Natural killer cell (primary cell): Measurements from ENCODE around the gene WDR12. TPM values are rescaled to one million over a fixed set of nuclear protein-coding genes. Genes with fewer than 3 reads are reported as not detected.
A peak's percentile ranks its signal among the peaks of the same experiment; 100 is the strongest.
"Not testable (repeated sequence)": the region's sequence is repeated elsewhere in the genome, so short reads cannot be mapped to it uniquely, and the experiment has no call there.

Experiments
- ATAC-seq, 3 donors: fragments of 150-1000 bp in 2 of 3; fragments of 200-7000 bp in 1 of 3; cut with Tn5 transposase; 1 replicate in 1 of 3; 2 replicates in 2 of 3; pipeline ENCODE4 v1.10.0; 2021; ENCODE audit warnings: mild to moderate bottlenecking in 2 of 3, moderate library complexity in 2 of 3
- DNase-seq, 2 donors: peaks; one replicate each; pipeline versions ENCODE4 v3.0.0 to v3.0.0-alpha.2; 2013 to 2021; ENCODE audit warnings: mixed read lengths in 1 of 2
- H3K27ac ChIP-seq: one replicate; pipeline ENCODE4 v1.5.1; 2013; ENCODE audit warnings: mild to moderate bottlenecking, low read length
- H3K27me3 ChIP-seq: one replicate; pipeline ENCODE4 v1.6.1; 2013; ENCODE audit warnings: low read length; ENCODE audit not compliant: control insufficient read depth, insufficient read depth
- H3K36me3 ChIP-seq: one replicate; pipeline ENCODE4 v1.6.1; 2013; ENCODE audit warnings: low read length; ENCODE audit not compliant: control insufficient read depth, insufficient read depth
- H3K4me1 ChIP-seq: one replicate; pipeline ENCODE4 v1.6.1; 2013; ENCODE audit warnings: low read length; ENCODE audit not compliant: control insufficient read depth, insufficient read depth
- H3K4me3 ChIP-seq: one replicate; pipeline ENCODE4 v1.5.1; 2013; ENCODE audit warnings: low read length
- H3K9me3 ChIP-seq: one replicate; pipeline ENCODE4 v1.6.1; 2013; ENCODE audit warnings: low read length; ENCODE audit not compliant: control insufficient read depth, insufficient read depth
- H3K27ac Mint-ChIP-seq, 2 donors: one replicate each; pipeline ENCODE4 v1.8.0; 2022; ENCODE audit warnings: mild to moderate bottlenecking in 2 of 2, mixed read lengths in 2 of 2, moderate library complexity in 1 of 2
- H3K27me3 Mint-ChIP-seq, 2 donors: one replicate each; pipeline ENCODE4 v1.8.0; 2022; ENCODE audit warnings: low read depth in 2 of 2, mixed read lengths in 2 of 2
- H3K36me3 Mint-ChIP-seq: one replicate; pipeline ENCODE4 v1.8.0; 2022; ENCODE audit warnings: mixed read lengths
- H3K4me1 Mint-ChIP-seq, 2 donors: one replicate each; pipeline ENCODE4 v1.8.0; 2022; ENCODE audit warnings: mixed read lengths in 2 of 2
- H3K4me3 Mint-ChIP-seq: one replicate; pipeline ENCODE4 v1.8.0; 2022; ENCODE audit warnings: mild to moderate bottlenecking, moderate library complexity, mixed read lengths
- H3K9me3 Mint-ChIP-seq, 2 donors: one replicate each; pipeline ENCODE4 v1.8.0; 2022; ENCODE audit warnings: mixed read lengths in 2 of 2
- WGBS: methylation state at CpG from one replicate; pipeline ENCODE4 v1.1.7; 2013; ENCODE audit warnings: missing lambda C conversion rate; ENCODE audit not compliant: insufficient coverage; 5-methylcytosine and 5-hydroxymethylcytosine counted together
- intact Hi-C: fragments of 100-400 bp; cut with micrococcal nuclease; formaldehyde crosslinking; loops from one replicate; pipeline ENCODE4 v1.14.2; 2022
- total RNA-seq, 4 donors: library from RNA; stranded (reverse); fragments of 120-200 nt in 1 of 4; gene quantifications; one replicate each; pipeline versions ENCODE4 v1.2.3 to v1.2.4, GENCODE V29; 2013 to 2022
- TF ChIP-seq, protein P1 (sequence below): fragments of 200-600 bp; IDR thresholded peaks from one replicate; pipeline ENCODE4 v1.8.0; 2022; ENCODE audit warnings: antibody characterized with exemption

The WDR12 gene
- total RNA-seq, 3 donors from 2014 or later (not counting 1 experiment from before 2014, with no cell fraction given): 7.8 to 14.5 (median 12.9) TPM

DNA sequence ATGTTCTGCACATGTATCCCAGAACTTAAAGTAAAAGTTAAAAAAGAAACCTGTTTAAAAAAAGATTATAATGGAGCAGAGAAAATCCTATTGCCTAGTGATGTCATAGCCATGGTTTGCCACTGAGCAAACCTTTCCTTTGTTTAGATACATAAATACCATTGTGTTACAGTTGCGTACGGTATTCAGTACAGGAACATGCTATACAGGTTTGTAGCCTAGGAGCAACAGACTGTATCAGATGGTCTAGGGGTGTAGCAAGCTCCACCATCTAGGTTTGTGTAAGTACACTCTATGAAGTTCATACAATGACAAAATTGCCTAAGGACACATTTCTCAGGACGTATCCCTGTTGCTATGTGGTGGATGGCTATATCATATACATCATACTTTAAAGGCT, 52.9 kb downstream of the WDR12 start:
- no peaks in the 10 kb centered on the region for H3K9me3 Mint-ChIP-seq
- Histone ChIP-seq H3K4me1 (no peaks in the 10 kb centered on the region), H3K36me3 (no peaks in the 10 kb centered on the region), H3K9me3 (no peaks in the 10 kb centered on the region), H3K27me3 (no peaks in the 10 kb centered on the region), H3K4me3 (no peak overlapping the region), H3K27ac (no peak overlapping the region)
- DNase-seq: no peak
- 100% methylated on average over 2 of the region's 3 CpGs for WGBS
- TF ChIP-seq, protein P1, sequence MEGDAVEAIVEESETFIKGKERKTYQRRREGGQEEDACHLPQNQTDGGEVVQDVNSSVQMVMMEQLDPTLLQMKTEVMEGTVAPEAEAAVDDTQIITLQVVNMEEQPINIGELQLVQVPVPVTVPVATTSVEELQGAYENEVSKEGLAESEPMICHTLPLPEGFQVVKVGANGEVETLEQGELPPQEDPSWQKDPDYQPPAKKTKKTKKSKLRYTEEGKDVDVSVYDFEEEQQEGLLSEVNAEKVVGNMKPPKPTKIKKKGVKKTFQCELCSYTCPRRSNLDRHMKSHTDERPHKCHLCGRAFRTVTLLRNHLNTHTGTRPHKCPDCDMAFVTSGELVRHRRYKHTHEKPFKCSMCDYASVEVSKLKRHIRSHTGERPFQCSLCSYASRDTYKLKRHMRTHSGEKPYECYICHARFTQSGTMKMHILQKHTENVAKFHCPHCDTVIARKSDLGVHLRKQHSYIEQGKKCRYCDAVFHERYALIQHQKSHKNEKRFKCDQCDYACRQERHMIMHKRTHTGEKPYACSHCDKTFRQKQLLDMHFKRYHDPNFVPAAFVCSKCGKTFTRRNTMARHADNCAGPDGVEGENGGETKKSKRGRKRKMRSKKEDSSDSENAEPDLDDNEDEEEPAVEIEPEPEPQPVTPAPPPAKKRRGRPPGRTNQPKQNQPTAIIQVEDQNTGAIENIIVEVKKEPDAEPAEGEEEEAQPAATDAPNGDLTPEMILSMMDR: no peak
- H3K27ac Mint-ChIP-seq: no peak overlapping the region
- no peaks in the 10 kb centered on the region for H3K36me3 Mint-ChIP-seq
- no peak overlapping the region for H3K4me3 Mint-ChIP-seq
- intact Hi-C loops: no loop called here
- ATAC-seq: no peak
- H3K4me1 Mint-ChIP-seq: peaks cover 5 to 8% of the 10 kb centered on the region in 2 donors
- no peaks in the 10 kb centered on the region for H3K27me3 Mint-ChIP-seq

DNA sequence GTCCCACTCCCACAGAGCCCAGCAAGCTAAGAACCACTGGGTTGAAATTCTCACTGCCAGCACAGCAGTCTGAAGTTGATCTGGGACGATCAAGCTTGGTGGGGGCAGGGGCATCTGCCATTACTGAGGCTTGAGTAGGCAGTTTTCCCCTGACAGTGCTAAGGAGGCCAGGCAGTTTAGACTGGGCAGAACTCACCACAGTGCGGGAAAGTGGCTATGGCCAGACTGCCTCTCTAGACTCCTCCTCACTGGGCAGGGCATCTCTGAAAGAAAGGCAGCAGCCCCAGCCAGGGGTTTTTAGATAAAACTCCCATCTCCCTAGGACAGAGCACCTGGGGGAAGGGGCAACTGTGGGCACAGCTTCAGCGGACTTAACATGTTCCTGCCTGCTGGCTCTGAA, 62.1 kb downstream of the WDR12 start:
- H3K4me3 Mint-ChIP-seq, H3K9me3 ChIP-seq, H3K27ac ChIP-seq, intact Hi-C loops, H3K27me3 ChIP-seq, H3K4me3 ChIP-seq, ATAC-seq, H3K4me1 ChIP-seq, H3K36me3 Mint-ChIP-seq, H3K4me1 Mint-ChIP-seq, H3K36me3 ChIP-seq, DNase-seq, H3K9me3 Mint-ChIP-seq, H3K27ac Mint-ChIP-seq, H3K27me3 Mint-ChIP-seq: not testable (repeated sequence)
- 91% methylated on average over 3 of the region's 3 CpGs for WGBS

DNA sequence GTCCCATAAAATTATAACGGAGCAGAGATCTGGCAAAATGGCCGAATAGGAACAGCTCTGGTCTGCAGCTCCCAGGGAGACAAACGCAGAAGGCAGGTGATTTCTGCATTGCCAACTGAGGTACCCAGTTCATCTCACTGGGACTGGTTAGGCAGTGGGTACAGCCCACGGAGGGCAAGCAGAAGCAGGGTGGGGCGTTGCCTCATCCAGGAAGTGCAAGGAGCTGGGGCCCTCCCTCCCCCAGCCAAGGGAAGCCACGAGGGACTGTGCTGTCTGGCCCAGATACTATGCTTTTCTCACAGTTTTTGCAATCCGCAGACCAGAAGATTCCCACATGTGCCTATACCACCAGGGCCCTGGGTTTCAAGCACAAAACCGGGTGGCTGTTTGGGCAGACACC, 62.7 kb downstream of the WDR12 start:
- Histone ChIP-seq H3K27ac (no peak overlapping the region), H3K4me1 (peaks cover 10% of the 10 kb centered on the region)
- TF ChIP-seq, protein P1: no peak

DNA sequence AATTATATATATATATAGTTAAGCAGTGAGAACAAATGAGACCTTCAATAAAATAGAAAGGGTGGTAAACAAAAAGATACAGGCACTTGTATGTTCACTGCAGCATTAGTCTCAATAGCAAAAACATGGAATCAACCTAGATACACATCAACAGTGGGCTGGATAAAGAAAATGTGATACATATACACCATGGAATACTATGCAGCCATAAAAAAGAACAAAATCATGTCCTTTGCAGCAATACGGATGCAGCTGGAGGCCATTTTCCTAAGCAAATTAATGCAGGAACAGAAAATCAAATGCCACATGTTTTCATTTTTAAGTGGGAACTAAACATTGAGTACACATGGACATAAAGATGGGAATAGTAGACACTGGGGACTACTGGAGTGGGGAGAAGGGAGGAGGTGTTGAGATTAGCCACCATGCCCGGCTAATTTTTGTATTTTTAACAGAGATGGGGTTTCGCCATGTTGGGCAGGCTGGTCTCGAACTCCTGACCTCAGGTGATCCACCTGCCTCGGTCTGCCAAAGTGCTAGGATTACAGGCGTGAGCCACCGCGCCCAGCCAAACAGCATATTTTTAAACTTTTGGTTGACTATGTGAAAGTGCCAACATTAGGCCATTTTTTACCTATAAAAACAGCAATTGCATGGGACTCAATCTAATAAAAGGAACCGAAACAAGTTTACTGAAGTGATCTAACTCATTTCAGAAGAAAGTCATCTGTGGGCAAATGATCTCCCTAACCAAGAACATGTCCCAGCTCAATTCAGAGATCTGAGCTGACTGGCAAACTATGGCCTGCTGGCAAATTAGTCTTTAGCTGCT, 63.6 kb downstream of the WDR12 start:
- intact Hi-C loops: no loop called here

More for the DNA sequence above, 62.7 kb downstream of the WDR12 start:
- Mint-ChIP-seq H3K27me3 (no peaks in the 10 kb centered on the region), H3K36me3 (no peaks in the 10 kb centered on the region), H3K27ac (no peak overlapping the region), H3K9me3 (peaks cover 0 to 2% of the 10 kb centered on the region in 2 donors), H3K4me1 (peaks cover 0 to 5% of the 10 kb centered on the region in 2 donors), H3K4me3 (no peak overlapping the region)
- WGBS: 63% methylated on average over 8 of the region's 8 CpGs
- ATAC-seq (no peak), DNase-seq (peak in 1 of 2 donors; percentile 11)
- Histone ChIP-seq H3K36me3 (no peaks in the 10 kb centered on the region), H3K9me3 (no peaks in the 10 kb centered on the region), H3K27me3 (no peaks in the 10 kb centered on the region), H3K4me3 (no peak overlapping the region)
- intact Hi-C loops: no loop called here

More for the DNA sequence above, 63.6 kb downstream of the WDR12 start:
- Mint-ChIP-seq H3K27ac (no peak overlapping the region), H3K27me3 (no peaks in the 10 kb centered on the region), H3K9me3 (peaks cover 0 to 2% of the 10 kb centered on the region in 2 donors), H3K4me3 (no peak overlapping the region), H3K36me3 (peaks cover 4% of the 10 kb centered on the region), H3K4me1 (peaks cover 0 to 5% of the 10 kb centered on the region in 2 donors)
- TF ChIP-seq, protein P1: no peak
- DNase-seq (no peak), ATAC-seq (no peak)
- WGBS: 87% methylated on average over 9 of the region's 9 CpGs
- Histone ChIP-seq H3K27me3 (no peaks in the 10 kb centered on the region), H3K36me3 (no peaks in the 10 kb centered on the region), H3K9me3 (peaks cover 7% of the 10 kb centered on the region), H3K27ac (no peak overlapping the region), H3K4me3 (no peak overlapping the region), H3K4me1 (peaks cover 10% of the 10 kb centered on the region)
